ENCODE results near the gene PREX1.

GRCh38 chr20:48711696-48712464, 115.9 kb downstream of the PREX1 start:
- TF ChIP-seq, protein P1, sequence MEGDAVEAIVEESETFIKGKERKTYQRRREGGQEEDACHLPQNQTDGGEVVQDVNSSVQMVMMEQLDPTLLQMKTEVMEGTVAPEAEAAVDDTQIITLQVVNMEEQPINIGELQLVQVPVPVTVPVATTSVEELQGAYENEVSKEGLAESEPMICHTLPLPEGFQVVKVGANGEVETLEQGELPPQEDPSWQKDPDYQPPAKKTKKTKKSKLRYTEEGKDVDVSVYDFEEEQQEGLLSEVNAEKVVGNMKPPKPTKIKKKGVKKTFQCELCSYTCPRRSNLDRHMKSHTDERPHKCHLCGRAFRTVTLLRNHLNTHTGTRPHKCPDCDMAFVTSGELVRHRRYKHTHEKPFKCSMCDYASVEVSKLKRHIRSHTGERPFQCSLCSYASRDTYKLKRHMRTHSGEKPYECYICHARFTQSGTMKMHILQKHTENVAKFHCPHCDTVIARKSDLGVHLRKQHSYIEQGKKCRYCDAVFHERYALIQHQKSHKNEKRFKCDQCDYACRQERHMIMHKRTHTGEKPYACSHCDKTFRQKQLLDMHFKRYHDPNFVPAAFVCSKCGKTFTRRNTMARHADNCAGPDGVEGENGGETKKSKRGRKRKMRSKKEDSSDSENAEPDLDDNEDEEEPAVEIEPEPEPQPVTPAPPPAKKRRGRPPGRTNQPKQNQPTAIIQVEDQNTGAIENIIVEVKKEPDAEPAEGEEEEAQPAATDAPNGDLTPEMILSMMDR (IDR thresholded peaks at IDR 0.05) = no peak
- TF ChIP-seq POLR2AphosphoS5 (IDR thresholded peaks at IDR 0.05; ENCODE audit: low read depth, low read length) (no peak), REST (IDR thresholded peaks at IDR 0.05; ENCODE audit: insufficient read depth in 1 of 2, low read depth in 2 of 2, low read length in 1 of 2) (no peak), SIN3A (IDR thresholded peaks at IDR 0.05; ENCODE audit: borderline replicate concordance, insufficient read depth, low read depth, low read length) (no peak)

All from Panc1 (cell line).